Measurements from ENCODE around the gene DGCR2. TPM values are rescaled to one million over a fixed set of nuclear protein-coding genes. Genes with fewer than 3 reads are reported as not detected.
"Not testable (repeated sequence)": the region's sequence is repeated elsewhere in the genome, so short reads cannot be mapped to it uniquely, and the experiment has no call there.

DGCR2 gene
- total and polyA plus RNA-seq, 2 of the 4 experiments (the other 2 are of a cell fraction), result 17.2 to 35.4 TPM

GRCh38 chr22:18987765-18988164 is 134.4 kb downstream of the DGCR2 start:
- H3K27ac ChIP-seq (ENCODE audit: insufficient read depth, low read length), result no peak overlapping the region
- H2AK5ac ChIP-seq (ENCODE audit: low read depth, low read length), result no peak overlapping the region
- TF ChIP-seq CEBPB (IDR thresholded peaks at IDR 0.05; ENCODE audit: low read depth, low read length) (no peak), RCOR1 (IDR thresholded peaks at IDR 0.05; ENCODE audit: insufficient replicate concordance, low read length) (no peak), SMC3 (IDR thresholded peaks at IDR 0.05; ENCODE audit: low read depth, low read length) (peak; percentile 13; the same call in 1 of the 2 replicates), USF2 (IDR thresholded peaks at IDR 0.05; ENCODE audit: low read depth, low read length) (no peak), CTCF (conservative IDR thresholded peaks at IDR 0.05; ENCODE audit: low read depth, low read length) (peak; percentile 25; the same call in 1 of the 2 replicates)
- H4K8ac ChIP-seq (ENCODE audit: low read depth in 2 of 2, low read length in 2 of 2), result no peak overlapping the region
- no peak overlapping the region for H3K9ac ChIP-seq (ENCODE audit: low read depth, low read length)
- H3K18ac ChIP-seq (ENCODE audit: low read depth, low read length), result no peak overlapping the region
- no peaks in the 10 kb centered on the region for H3K36me3 ChIP-seq (ENCODE audit: control insufficient read depth, insufficient read depth, low read length)
- H3K4me3 ChIP-seq (ENCODE audit: insufficient read depth, low read depth, low read length), result no peak overlapping the region
- H3K23ac ChIP-seq (ENCODE audit: low read depth, low read length), result no peak overlapping the region
- H3K9me3 ChIP-seq (ENCODE audit: control insufficient read depth, insufficient read depth, low read length), result no peaks in the 10 kb centered on the region
- no peak overlapping the region for H2BK120ac ChIP-seq (ENCODE audit: low read depth, low read length)
- H2AFZ ChIP-seq (replicated peaks; ENCODE audit: low read length, poor library complexity), result no peak overlapping the region
- H3K79me1 ChIP-seq (ENCODE audit: low read depth in 1 of 2, low read length in 2 of 2), result no peaks in the 10 kb centered on the region
- no peak overlapping the region for H3K4me2 ChIP-seq (ENCODE audit: low read depth, low read length)
- dilution Hi-C loops (cut with HindIII; ENCODE audit: low sequenced_read_pairs, unreplicated experiment), result no loop called here
- H2BK20ac ChIP-seq (ENCODE audit: low read depth, low read length), result no peak overlapping the region
- H3K14ac ChIP-seq (replicated peaks; ENCODE audit: low read depth, low read length), result no peak overlapping the region
- no peaks in the 10 kb centered on the region for H3K4me1 ChIP-seq (ENCODE audit: control insufficient read depth, insufficient read depth, low read length)
- peaks cover 5% of the 10 kb centered on the region for H3K27me3 ChIP-seq (ENCODE audit: control insufficient read depth, insufficient read depth, low read length)
- H2AK9ac ChIP-seq (replicated peaks; ENCODE audit: low read depth, low read length, poor library complexity), result no peak overlapping the region
- no TSS peak for BruUV-seq (replicated peaks)
- CTCF ChIA-PET, result no interaction called here
- intact Hi-C loops (cut with micrococcal nuclease), result no loop called here
- WGBS, 2 experiments (ENCODE audit: extremely low coverage in 2 of 2, insufficient read length in 1 of 2), result 52% methylated on average over 5 of the region's 13 CpGs; no CpG with 5 or more reads in 1 of the 2 experiments
- no peak overlapping the region for H3K56ac ChIP-seq (ENCODE audit: extremely low read depth, insufficient read depth, low read length)
- no peak for DNase-seq
- peak; percentile 44; the same call in 1 of the 2 replicates for ATAC-seq (ENCODE audit: low read depth)
- POLR2A ChIA-PET (ENCODE audit: unreplicated experiment), result no interaction called here
- H4K5ac ChIP-seq (ENCODE audit: low read depth, low read length), result no peak overlapping the region
- H3K4ac ChIP-seq (ENCODE audit: low read depth, low read length), result no peak overlapping the region
- no peak overlapping the region for H2BK5ac ChIP-seq (ENCODE audit: low read depth, low read length, poor library complexity, severe bottlenecking)
- in situ Hi-C loops (cut with MboI; ENCODE audit: low sequenced_read_pairs), result no loop called here
- H3K9me1 ChIP-seq (ENCODE audit: insufficient read depth, low read length), result no peaks in the 10 kb centered on the region
- H4K91ac ChIP-seq (ENCODE audit: insufficient read depth, low read depth, low read length), result no peak overlapping the region
- no peak overlapping the region for H2BK15ac ChIP-seq (ENCODE audit: low read depth, low read length)
- H4K20me1 ChIP-seq (ENCODE audit: insufficient read depth, low read length), result no peaks in the 10 kb centered on the region

- CTCF ChIA-PET; H2BK5ac ChIP-seq (ENCODE audit: low read depth, low read length, poor library complexity, severe bottlenecking); H2BK15ac ChIP-seq (ENCODE audit: low read depth, low read length); H3K79me1 ChIP-seq (ENCODE audit: low read depth in 1 of 2, low read length in 2 of 2); H3K56ac ChIP-seq (ENCODE audit: extremely low read depth, insufficient read depth, low read length); BruUV-seq (replicated peaks); H2AK9ac ChIP-seq (replicated peaks; ENCODE audit: low read depth, low read length, poor library complexity); intact Hi-C loops (cut with micrococcal nuclease); H2BK120ac ChIP-seq (ENCODE audit: low read depth, low read length); H2BK20ac ChIP-seq (ENCODE audit: low read depth, low read length); H3K4me3 ChIP-seq (ENCODE audit: insufficient read depth, low read depth, low read length); in situ Hi-C loops (cut with MboI; ENCODE audit: low sequenced_read_pairs); DNase-seq; H2AFZ ChIP-seq (replicated peaks; ENCODE audit: low read length, poor library complexity); H3K9ac ChIP-seq (ENCODE audit: low read depth, low read length); H3K36me3 ChIP-seq (ENCODE audit: control insufficient read depth, insufficient read depth, low read length); H3K4ac ChIP-seq (ENCODE audit: low read depth, low read length); ATAC-seq (ENCODE audit: low read depth); H3K14ac ChIP-seq (replicated peaks; ENCODE audit: low read depth, low read length); H3K4me1 ChIP-seq (ENCODE audit: control insufficient read depth, insufficient read depth, low read length); H4K20me1 ChIP-seq (ENCODE audit: insufficient read depth, low read length); dilution Hi-C loops (cut with HindIII; ENCODE audit: low sequenced_read_pairs, unreplicated experiment); H3K18ac ChIP-seq (ENCODE audit: low read depth, low read length); H3K27me3 ChIP-seq (ENCODE audit: control insufficient read depth, insufficient read depth, low read length); H3K9me1 ChIP-seq (ENCODE audit: insufficient read depth, low read length); H3K4me2 ChIP-seq (ENCODE audit: low read depth, low read length); H3K27ac ChIP-seq (ENCODE audit: insufficient read depth, low read length); H2AK5ac ChIP-seq (ENCODE audit: low read depth, low read length); H3K9me3 ChIP-seq (ENCODE audit: control insufficient read depth, insufficient read depth, low read length); H4K5ac ChIP-seq (ENCODE audit: low read depth, low read length); H4K8ac ChIP-seq (ENCODE audit: low read depth in 2 of 2, low read length in 2 of 2); H4K91ac ChIP-seq (ENCODE audit: insufficient read depth, low read depth, low read length); H3K23ac ChIP-seq (ENCODE audit: low read depth, low read length); POLR2A ChIA-PET (ENCODE audit: unreplicated experiment): not testable (repeated sequence)
- WGBS, 2 experiments (ENCODE audit: extremely low coverage in 2 of 2, insufficient read length in 1 of 2), result no CpG with 5 or more reads among the region's 5 CpGs
Observed at GRCh38 chr22:18987114-18987513, 135.1 kb downstream of the DGCR2 start.

All from IMR-90 (cell line).